ENCODE data around the gene HOXA13.

HOXA13 gene

DNA sequence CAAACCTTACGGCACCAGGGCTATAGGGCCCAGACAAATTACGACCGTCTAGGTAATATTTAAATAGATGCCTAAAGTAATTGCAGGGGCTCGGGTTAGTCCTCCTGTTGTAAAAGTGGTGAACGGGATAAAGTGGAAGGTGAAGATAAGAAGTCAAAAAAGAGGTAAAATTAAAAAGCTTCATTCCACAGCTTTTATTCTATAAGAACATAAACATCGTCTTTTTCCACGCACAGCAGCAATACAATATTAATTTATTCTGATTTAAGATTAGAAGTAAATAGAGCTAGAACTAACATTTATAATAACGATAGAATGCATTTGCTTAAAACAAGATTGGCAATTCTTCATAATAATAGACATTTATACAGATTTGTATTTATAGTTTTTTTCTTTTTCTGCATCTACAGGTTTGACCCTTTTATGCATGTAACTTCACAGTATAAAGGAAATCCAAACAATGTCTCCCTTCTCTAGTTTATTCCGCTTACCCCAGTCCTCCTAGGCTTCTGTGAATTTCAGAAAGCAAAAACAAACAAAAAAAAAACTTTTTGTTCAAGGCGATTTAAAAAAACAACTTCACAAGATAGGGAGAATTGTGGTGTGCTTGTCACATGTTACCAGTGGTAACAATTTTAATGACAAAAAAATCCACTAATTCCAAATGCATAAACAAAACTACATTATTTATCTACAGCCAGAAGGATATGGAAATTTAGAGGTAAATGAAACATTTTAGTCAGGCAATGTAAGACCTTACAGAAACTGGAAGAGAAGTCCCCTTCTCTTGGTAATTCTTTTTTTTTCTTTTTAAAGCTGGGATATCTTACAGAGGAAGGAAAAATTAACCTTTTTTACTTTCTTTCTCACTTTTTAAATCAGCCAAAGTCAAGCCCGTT lies 29.2 kb downstream of the HOXA13 start:
- no peak for DNase-seq (ENCODE audit: low spot score)

DNA sequence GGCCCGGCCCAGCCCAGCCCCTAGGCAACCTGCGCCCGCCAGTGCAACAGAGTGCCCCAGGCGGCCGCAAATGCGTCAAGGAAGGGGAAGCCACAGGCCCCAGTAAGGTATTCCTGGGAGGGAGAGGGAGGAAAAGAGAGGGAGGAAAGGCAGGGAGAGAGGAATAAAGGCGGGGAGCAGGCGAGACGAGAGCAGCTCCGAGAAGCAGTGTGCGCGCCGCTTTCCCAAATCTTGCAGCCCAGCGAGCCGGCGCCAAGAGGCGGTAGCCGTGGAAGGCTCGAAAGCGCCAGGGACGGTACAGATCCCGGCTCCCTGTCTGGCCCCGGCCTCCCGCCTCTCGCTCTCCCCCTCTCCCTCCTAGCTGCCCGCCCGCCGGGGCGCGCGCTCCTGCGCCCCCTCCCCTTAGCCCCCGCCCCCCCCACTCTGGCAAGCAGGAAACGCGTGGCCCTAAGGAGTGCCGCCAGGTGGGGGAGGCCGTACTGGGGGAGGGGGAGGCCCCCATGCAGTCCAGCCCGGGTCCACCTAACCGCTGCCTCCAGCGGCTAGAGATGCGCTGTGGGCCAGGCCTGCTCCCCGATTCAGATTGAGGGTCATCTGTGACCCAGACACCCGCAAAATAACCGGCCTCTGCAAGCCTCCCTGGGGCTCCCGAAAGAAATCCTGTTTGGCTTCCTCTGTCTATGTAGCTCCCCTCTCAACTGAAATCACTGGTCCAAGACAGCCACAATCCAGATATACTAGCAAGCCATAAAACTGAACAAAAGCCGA lies 30.0 kb downstream of the HOXA13 start:
- DNase-seq (ENCODE audit: low spot score), result peak; percentile 61

DNA sequence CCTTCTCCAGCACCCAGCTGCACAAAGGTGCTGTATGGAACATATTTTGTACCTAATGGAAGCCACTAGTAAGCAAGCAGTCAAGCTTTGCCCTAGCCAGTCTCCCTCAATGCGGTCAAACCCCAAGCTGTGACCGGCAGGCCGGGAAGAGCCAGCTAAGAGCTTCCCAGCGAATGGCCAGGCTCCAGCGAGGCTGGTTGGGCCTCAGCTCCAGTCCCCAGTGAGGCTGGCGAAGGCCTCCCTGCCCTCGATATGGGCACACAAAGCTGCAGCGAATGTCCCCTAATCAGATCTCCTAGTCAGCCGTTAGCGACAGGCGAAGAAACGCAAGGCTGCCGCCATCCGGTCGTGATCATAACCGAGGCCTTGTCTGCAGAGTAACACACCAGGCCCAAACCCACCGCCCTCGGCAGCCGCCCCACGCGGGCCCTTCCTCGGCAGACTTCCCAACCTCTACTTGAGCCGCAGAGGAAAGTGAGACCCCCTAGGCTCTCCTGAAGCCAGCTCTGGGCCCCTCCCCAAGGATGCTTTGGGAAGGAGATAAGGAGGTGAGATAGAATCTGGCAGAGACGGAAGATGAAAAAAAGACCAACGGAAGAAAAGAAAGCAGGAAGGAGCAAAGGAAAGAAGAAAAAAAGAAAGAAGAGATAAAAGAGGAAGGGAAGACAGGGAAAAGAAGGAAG lies 31.5 kb downstream of the HOXA13 start:
- peak; percentile 43 for DNase-seq (ENCODE audit: low spot score)

DNA sequence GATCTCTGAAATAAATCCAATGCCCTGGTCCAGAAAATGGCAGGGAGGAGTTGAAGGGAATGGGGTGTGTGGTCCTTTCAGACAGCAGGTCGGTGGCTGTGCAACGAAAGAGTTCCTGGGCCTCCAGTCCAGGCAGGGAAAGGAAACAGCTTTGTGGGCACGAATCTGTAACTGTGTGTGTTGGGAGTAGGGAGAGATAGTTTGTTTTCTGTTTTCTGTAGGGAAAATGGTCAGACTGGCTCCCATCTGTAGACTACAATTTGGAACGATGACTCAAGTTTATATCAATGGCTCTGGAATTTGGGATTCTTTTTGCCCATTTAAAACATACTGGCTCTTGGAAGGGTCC lies 32.0 kb downstream of the HOXA13 start:
- DNase-seq (ENCODE audit: low spot score), result peak; percentile 23

DNA sequence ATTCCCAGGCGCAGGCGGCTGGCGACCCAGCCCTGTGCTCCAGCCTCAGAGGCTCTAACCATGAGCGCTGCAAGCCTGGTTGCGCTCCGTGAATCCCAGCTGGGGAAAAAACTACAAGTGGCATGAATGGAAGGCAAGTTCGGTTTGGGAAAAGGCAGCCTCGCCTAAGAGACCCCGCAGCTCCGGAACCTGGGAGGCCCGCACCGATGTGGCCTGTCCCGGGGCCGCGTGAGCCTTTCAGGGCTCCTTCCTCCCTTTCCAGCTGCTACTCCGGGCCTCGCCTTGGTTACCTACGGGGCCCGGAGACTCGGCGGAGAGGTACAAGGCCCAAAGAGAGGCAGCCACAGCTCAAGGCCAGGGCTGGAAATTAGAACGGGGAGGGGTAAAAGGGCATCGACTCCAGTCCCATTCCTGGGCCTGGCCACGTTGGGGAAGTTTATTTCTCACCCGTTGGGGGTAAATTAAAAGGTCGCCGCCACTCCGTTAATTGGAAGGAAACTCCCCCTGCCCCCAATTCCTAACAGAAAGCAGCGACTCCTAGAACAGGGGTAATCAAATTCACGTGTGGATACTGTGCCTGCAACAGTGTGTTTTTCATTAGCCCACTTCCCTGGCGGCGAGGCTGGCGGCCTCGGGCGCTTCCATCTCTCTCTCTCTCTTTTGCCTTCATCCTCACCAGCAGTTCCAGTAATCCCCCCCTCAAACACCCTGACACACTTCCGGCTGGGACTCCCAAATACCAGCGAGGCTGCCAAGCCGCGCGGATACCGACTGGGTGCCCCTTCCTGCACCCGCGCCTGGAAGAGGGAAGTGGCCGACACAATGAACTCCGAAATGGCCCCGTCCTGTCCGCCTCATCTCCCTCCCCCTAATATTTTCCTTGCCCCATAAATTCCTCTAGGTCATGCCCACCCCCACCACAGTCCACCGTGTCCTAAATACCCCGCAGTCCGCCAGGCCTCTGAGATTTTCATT lies 33.1 kb downstream of the HOXA13 start:
- peak; percentile 43 for DNase-seq (ENCODE audit: low spot score)

DNA sequence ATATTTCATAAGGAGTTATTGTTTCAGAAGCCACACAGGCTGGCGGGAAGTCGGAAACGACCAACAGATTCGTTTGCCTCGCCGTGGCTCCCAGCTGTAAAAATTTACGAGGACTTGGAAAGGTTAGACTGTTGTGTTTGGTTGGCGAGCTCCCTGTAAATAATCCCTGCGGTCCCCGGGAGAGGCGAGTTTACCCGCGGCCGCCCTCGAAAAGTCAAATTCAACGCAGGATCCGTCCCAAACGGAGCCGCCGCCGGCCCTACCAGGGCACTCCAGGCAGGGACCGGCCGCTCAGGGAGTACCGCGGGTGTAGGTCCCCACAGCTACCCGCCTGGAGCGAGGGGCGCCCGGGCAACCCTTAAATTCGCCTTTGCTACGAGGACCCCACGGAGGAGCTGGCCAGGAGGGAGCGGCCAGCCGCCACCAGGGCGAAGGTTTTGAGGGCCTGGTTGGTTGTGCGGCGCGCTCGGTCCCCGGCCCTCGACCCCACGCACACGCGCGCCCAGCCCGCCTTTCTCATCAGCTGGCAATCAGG lies 33.8 kb downstream of the HOXA13 start:
- DNase-seq (ENCODE audit: low spot score), result peak; percentile 52

DNA sequence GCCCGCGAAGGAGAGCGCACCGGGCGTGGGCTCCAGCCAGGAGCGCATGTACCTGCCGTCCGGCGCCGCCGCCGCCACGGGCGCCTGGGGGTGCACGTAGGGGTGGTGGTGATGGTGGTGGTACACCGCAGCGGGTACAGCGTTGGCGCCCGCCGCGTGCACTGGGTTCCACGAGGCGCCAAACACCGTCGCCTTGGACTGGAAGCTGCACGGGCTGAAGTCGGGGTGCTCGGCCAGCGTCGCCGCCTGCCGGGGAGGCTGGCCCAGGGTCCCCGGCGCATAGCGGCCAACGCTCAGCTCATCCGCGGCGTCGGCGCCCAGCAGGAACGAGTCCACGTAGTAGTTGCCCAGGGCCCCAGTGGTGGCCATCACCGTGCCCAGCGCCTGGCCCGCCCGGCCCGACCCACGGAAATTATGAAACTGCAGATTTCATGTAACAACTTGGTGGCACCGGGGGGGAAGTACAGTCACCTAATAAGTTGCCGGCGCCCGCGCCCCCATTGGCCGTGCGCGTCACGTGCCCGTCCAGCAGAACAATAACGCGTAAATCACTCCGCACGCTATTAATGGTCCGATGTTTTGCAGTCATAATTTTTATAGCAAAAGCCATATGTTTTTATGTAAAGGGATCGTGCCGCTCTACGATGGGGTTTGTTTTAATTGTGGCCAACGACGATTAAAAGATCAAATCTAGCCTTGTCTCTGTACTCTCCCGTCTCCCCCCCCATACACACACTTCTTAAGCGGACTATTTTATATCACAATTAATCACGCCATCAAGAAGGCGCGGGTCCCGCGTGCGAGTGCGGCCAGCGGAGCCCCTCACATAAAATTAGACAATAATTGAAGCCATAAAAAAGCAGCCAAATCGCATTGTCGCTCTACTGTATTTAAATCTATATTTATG lies 34.5 kb downstream of the HOXA13 start, which contains the start of gene HOXA9:
Gene HOXA9, minus strand, starts transcription at position 449 of the 907 bp plus-strand sequence. Its CDS starts 80 bp downstream, at position 369.
- peak; percentile 68 for DNase-seq (ENCODE audit: low spot score)

DNA sequence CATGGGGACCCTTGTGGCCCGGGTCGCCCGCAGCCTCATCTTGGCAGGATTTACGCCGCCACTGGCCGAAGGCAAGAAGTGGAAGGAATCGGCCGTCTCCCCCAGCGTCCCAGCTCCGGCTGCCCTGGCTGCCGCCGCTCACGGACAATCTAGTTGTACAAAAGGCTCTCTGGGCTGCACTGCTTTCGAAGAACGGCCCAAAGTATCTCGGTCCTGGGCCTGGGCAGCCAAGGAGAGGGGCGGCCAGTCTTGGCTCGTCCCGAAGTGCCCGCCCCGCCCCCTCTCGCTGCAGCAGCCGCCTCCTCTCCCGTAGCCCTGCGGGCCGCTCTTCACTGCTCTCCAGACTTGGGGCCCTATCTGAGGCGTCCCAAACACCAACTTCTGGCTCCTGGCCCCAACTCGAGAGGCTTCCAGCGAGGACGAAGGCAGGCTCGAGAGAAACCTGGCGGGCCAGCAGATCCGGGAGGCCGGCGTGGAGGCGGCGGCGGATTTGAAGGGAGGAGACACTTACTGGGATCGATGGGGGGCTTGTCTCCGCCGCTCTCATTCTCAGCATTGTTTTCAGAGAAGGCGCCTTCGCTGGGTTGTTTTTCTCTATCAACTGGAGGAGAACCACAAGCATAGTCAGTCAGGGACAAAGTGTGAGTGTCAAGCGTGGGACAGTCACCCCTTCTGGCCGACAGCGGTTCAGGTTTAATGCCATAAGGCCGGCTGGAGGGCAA lies 35.4 kb downstream of the HOXA13 start:
- DNase-seq (ENCODE audit: low spot score), result peak; percentile 26

DNA sequence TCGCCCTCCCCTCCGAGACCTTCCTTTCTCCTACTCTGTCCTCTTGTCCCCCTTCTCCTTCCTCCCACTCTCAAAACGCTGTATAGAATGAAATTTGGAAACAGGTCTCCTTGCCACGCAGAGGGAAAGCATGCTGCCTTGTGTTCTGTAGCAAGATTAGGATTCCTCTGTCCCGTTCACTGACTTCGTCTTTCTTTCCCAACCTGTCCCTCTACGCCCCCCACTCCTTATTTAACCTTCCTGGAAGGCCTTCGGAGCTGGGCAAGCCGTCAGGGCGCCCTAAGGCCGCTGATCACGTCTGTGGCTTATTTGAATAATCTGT lies 35.9 kb downstream of the HOXA13 start:
- no peak for DNase-seq (ENCODE audit: low spot score)

DNA sequence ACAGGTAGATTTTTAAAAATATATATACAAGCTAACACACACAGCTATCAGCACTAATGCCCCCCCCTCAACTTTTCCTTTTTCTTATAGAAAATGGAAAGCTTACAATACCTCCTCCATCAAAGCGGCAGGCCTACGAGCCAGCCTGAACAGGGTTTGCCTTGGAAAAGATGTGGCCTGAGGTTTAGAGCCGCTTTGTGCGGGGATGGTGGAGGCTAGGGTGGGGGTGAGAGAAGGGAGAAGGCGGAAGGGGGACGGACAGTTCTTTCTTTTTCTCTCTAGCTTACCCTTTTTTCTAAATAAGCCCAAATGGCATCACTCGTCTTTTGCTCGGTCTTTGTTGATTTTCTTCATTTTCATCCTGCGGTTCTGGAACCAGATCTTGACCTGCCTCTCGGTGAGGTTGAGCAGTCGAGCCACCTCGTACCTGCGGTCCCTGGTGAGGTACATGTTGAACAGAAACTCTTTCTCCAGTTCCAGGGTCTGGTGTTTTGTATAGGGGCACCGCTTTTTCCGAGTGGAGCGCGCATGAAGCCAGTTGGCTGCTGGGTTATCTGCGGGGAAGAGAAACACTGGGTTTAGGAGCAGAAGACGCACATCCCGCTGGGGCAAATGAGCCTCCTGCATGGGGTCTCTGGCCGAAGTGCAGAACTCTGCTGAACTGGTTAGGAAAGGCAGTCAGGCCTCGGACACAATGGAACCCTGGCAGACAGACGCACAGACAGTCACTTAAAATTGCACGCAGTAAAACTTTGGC lies 36.4 kb downstream of the HOXA13 start:
- DNase-seq (ENCODE audit: low spot score), result no peak

DNA sequence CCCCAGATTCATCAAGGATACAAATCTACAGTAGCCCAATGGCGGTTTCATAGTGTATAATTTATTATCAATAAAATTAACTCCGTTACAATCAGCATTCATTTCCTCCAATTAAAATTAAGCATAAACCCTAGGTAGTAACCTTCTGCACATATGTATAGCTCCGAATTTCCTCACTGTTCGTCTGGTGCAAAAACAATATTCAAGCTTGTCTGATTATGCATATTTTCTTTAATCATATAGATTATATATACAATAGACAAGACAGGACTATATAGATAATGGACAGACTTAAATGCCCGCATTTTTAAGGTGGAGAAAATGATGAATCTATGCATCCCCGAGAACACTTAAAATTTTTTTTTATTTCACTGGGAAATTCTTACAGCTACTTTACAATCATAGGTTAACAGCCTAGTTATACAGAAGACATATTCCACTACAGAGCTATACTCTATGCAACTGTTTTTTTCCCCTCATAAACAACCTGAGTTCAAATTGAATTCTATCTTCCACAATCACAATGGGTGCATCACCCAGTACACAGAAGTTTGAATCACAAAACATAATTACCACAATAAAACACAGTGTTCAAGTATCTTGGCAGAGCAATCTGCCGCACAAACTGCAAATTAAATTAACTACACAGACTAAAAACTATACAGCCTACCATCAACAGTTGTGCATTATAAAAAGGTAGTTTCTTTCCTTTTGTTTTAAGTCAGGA lies 37.2 kb downstream of the HOXA13 start:
- DNase-seq (ENCODE audit: low spot score), result no peak

DNA sequence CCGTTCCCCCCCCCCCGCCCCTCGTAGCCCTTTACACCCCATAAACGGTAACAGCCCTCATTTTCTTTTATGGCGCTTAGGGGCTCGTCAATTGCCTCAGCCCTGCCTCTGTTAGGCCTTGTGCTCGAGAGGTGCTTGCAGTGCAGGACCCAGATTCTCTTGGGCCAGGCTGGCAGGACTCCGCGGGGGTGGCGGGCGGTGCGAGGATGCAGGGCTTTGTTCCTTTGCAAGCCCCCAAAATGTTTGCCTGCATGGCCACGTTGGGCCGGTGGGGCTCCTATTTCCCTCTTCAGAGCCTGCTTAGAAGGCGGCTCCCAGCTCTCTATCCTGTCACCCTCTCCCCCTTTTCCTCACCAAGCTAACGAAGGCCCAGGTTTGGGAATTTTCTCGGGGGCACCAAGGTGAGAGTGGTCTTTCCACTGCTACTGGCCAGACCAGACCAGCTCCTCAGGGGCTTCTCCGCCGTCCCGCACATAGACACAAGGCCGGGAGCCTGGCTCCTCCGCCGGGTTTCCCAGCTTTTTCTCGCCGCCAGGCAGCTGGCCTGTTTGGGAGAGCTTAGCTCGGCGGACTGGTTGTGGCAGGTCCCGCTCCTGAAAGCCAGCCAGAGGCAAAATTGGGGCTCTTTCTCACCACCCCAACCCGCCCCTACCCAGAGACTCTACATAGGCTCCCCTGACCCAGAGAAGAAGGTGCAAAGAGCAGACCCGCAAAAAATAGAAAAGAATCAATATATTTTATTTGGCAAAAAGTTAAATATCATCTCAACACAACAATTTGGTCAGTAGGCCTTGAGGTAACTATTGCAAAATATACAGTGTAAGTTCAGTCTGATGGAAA lies 38.0 kb downstream of the HOXA13 start:
- DNase-seq (ENCODE audit: low spot score), result no peak

DNA sequence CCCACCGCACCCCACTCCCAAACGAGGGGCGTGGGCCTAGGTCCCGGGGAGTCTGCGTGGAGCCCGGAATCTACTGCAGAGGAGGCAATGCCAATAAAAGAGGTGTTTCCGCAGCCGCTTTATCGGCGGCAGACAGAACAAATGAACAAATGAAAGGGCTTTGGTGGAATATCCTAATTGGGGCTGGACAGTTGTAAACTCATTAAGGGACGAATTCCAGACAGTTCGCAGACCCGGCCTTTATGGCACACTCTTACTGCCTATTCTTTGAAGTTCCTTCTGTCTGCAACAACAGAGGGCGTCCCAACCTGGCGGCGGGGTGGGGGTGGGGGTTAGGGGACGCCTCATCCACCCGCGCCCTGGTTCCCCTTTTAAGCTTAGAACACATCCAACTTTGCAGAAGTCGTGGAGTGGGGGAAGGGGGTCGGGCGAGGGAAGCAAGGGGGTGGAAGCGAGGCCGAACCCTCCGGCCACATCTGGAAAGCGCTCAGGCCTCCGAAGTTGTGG lies 38.6 kb downstream of the HOXA13 start:
- DNase-seq (ENCODE audit: low spot score), result peak; percentile 73

DNA sequence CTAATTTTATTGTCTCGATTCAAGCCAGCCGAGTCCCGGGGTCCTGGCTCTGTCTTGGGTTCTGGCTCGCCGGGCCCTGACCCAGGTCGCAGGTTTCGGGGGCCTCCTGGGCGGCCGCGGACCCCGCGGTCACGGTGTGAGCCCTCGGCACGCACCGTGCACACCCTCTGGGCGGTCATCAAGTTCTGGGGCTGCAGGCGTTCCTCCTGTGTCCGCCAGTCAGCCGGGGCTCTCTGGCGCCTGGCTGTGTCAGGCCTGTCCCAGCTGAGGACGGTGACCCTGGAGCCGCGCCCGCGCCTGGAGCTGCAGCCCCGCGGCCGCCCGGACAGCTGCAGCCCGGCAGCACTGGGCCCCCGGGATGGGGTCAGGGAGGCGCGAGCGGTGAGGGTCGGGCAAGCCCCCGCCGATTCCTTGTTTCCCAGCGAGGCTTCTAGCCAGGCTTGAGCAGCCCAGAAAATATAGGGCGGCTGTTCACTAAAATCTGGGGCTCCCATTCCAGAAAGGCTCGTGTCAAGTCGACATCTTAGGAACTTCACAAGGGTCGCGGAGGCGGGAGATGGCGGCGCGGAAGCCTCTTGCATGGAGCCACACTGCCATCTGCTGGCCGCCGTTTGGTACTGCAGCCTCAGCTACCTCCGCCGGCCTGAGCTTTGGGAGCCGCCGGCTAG lies 39.2 kb downstream of the HOXA13 start:
- DNase-seq (ENCODE audit: low spot score), result peak; percentile 79

DNA sequence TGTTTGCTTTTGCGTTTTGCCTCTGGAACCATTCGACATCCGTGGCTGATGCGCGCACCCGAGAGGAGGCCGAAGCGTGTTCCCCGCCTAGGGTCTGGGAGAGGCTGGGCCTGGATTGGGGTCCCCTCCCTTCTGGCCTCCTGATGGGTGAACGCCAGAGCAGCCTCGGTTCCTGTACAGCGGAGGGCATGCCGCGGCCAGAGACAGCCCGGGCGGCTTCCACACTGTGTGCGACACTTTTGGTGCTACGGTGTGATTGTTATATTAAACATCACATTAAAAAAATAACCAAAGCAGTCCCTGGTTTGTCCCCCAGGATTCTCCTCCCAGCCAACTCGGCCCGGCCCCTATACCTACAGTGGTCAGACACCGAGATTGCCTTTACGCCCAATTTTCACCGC lies 39.7 kb downstream of the HOXA13 start:
- DNase-seq (ENCODE audit: low spot score), result no peak
